NCI-H2081 (cell line): ENCODE measurements around the gene TAX1BP1.
"Not testable (repeated sequence)": the region's sequence is repeated elsewhere in the genome, so short reads cannot be mapped to it uniquely, and the experiment has no call there.

Experiments used
- DNase-seq, 2 experiments: peaks; one replicate each; lab custom pipeline; 2025; lab: John Stamatoyannopoulos, UW

TAX1BP1 gene

GRCh38 chr7:27843584-27844305 lies 103.8 kb downstream of the TAX1BP1 start:
- DNase-seq = no peak

- no peak for DNase-seq
Measured at GRCh38 chr7:27846388-27846787, 106.4 kb downstream of the TAX1BP1 start.

- no peak for DNase-seq
Measured at GRCh38 chr7:27850531-27850930, 110.6 kb downstream of the TAX1BP1 start.

GRCh38 chr7:27856703-27857485 lies 116.9 kb downstream of the TAX1BP1 start:
- DNase-seq = not testable (repeated sequence)

GRCh38 chr7:27860800-27861199 lies 120.8 kb downstream of the TAX1BP1 start:
- no peak for DNase-seq

GRCh38 chr7:27861747-27862146 lies 121.8 kb downstream of the TAX1BP1 start:
- no peak for DNase-seq

- no peak for DNase-seq
Measured at GRCh38 chr7:27863880-27864279, 123.9 kb downstream of the TAX1BP1 start.

- no peak for DNase-seq
Measured at GRCh38 chr7:27866256-27866655, 126.3 kb downstream of the TAX1BP1 start.

GRCh38 chr7:27866828-27867672 lies 127.1 kb downstream of the TAX1BP1 start:
- no peak for DNase-seq

- no peak for DNase-seq
Measured at GRCh38 chr7:27868131-27868550, 128.2 kb downstream of the TAX1BP1 start.

- no peak for DNase-seq
Measured at GRCh38 chr7:27869056-27869455, 129.1 kb downstream of the TAX1BP1 start.

- no peak for DNase-seq
Measured at GRCh38 chr7:27870595-27870994, 130.6 kb downstream of the TAX1BP1 start.

- DNase-seq = no peak
Measured at GRCh38 chr7:27871086-27871485, 131.1 kb downstream of the TAX1BP1 start.

GRCh38 chr7:27871866-27872265 lies 131.9 kb downstream of the TAX1BP1 start:
- DNase-seq = no peak

GRCh38 chr7:27872356-27873275 lies 132.7 kb downstream of the TAX1BP1 start:
- no peak for DNase-seq

- DNase-seq = no peak
Measured at GRCh38 chr7:27873981-27874957, 134.3 kb downstream of the TAX1BP1 start.

GRCh38 chr7:27875061-27875460 lies 135.1 kb downstream of the TAX1BP1 start:
- no peak for DNase-seq

- DNase-seq = no peak
Measured at GRCh38 chr7:27875832-27876231, 135.9 kb downstream of the TAX1BP1 start.

- no peak for DNase-seq
Measured at GRCh38 chr7:27876756-27877155, 136.8 kb downstream of the TAX1BP1 start.
